K562 (cell line): ENCODE data around the gene LHFPL5.

ENCODE experiments used
- ADNP ChIP-seq: fragments of 200-800 bp; sonication (Bioruptor generic); IDR thresholded peaks from 2 replicates; pipeline ENCODE4 v1.6.1; 2016; ENCODE audit warnings: missing genetic modification characterization, missing compliant biosample characterization
- CREB3L1 ChIP-seq: fragments of 450-650 bp; IDR thresholded peaks from 2 replicates; pipeline ENCODE4 v1.6.1; 2014; ENCODE audit warnings: low read depth, mild to moderate bottlenecking, moderate library complexity, borderline replicate concordance
- CREM ChIP-seq: IDR thresholded peaks from 2 replicates; pipeline ENCODE4 v1.6.1; 2014; ENCODE audit warnings: antibody characterized with exemption, low read depth
- DPF2 ChIP-seq: fragments of 450-650 bp; IDR thresholded peaks from 2 replicates; pipeline ENCODE4 v1.6.1; 2016
- EHMT2 ChIP-seq: fragments of 450-650 bp; IDR thresholded peaks from 2 replicates; pipeline ENCODE4 v1.6.1; 2018; ENCODE audit warnings: antibody characterized with exemption
- EP300 ChIP-seq: IDR thresholded peaks from 2 replicates; pipeline ENCODE4 v1.6.1; 2012; ENCODE audit warnings: low read length, improper control_type of control experiment
- FOXK1 ChIP-seq: sonication (generic); formaldehyde crosslinking; IDR thresholded peaks from 2 replicates; pipeline ENCODE4 v1.8.0; 2022; ENCODE audit warnings: missing genetic modification reagents, mild to moderate bottlenecking, borderline replicate concordance
- JUNB ChIP-seq: fragments of 450-650 bp; formaldehyde crosslinking; conservative IDR thresholded peaks from 2 replicates; pipeline ENCODE4 v1.4.0; 2020; ENCODE audit warnings: mild to moderate bottlenecking
- LARP7 ChIP-seq: fragments of 450-650 bp; IDR thresholded peaks from 2 replicates; pipeline ENCODE4 v1.6.1; 2016
- RFX5 ChIP-seq: IDR thresholded peaks from 2 replicates; pipeline ENCODE4 v1.6.1; 2011; ENCODE audit warnings: low read depth, mild to moderate bottlenecking, improper control_type of control experiment, low read length
- TSC22D4 ChIP-seq: fragments of 450-650 bp; IDR thresholded peaks from 2 replicates; pipeline ENCODE4 v1.6.1; 2016; ENCODE audit warnings: missing genetic modification characterization, missing biosample characterization, control low read depth
- ZNF121 ChIP-seq: sonication (generic); formaldehyde crosslinking; conservative IDR thresholded peaks from 2 replicates; pipeline ENCODE4 v1.8.0; 2022; ENCODE audit warnings: missing genetic modification reagents
- ZNF354B ChIP-seq: fragments of 250-450 bp; sonication (Bioruptor Pico); IDR thresholded peaks from 2 replicates; pipeline ENCODE4 v1.4.0; 2020
- TF ChIP-seq, protein P1 (sequence below): fragments of 450-650 bp; conservative IDR thresholded peaks from 2 replicates; pipeline ENCODE4 v1.6.1; 2016; ENCODE audit warnings: missing genetic modification characterization, low read depth, mild to moderate bottlenecking, missing compliant biosample characterization, moderate library complexity

DNA sequence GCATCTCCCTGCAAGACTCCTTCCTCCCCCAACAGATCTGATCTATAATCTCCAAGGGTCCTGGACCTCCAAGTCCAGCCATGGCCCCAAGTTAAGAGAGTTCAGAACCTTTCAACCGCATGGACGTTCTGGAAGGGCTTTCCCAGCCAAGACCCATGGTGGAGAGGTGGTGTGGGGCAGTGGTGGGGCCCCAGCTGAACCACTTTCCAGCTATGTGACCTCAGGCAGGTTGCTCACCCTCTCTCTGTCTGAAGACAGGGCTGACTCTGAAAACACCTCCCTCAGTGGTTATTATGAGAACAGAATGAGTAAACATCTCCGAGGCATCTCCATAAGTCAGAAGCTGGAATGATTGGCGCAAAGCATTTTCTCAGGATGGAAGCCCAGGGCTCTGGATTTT is 8.9 kb upstream of the LHFPL5 start:
- TF ChIP-seq EP300 (no peak), RFX5 (no peak), CREM (no peak), ZNF121 (no peak), ADNP (tag) (no peak), TSC22D4 (tag) (no peak), CREB3L1 (no peak), EHMT2 (no peak), LARP7 (no peak), DPF2 (no peak), ZNF354B (CRISPR knock-in tag) (no peak), FOXK1 (CRISPR knock-in tag) (no peak), JUNB (CRISPR knock-in tag) (no peak)
- TF ChIP-seq, protein P1, sequence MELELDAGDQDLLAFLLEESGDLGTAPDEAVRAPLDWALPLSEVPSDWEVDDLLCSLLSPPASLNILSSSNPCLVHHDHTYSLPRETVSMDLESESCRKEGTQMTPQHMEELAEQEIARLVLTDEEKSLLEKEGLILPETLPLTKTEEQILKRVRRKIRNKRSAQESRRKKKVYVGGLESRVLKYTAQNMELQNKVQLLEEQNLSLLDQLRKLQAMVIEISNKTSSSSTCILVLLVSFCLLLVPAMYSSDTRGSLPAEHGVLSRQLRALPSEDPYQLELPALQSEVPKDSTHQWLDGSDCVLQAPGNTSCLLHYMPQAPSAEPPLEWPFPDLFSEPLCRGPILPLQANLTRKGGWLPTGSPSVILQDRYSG (tag), result no peak
